Body of pancreas (tissue), 4 donors: ENCODE results near the gene TMEM243.

ENCODE experiments used
- POLR2A ChIP-seq, 3 donors: fragments of 450-650 bp; IDR thresholded peaks; one replicate each; pipeline ENCODE4 v1.6.1; 2016; ENCODE audit warnings: antibody characterized with exemption in 3 of 3, mild to moderate bottlenecking in 2 of 3
- TF ChIP-seq, protein P1 (sequence below), 7 experiments: fragments of 450-650 bp in 4 of 7; fragments of 200-600 bp in 3 of 7; sonication (generic) in 3 of 7; IDR thresholded peaks; one replicate each; pipeline ENCODE4 v1.5.1; 2016 to 2019; ENCODE audit warnings: antibody characterized with exemption in 7 of 7

DNA sequence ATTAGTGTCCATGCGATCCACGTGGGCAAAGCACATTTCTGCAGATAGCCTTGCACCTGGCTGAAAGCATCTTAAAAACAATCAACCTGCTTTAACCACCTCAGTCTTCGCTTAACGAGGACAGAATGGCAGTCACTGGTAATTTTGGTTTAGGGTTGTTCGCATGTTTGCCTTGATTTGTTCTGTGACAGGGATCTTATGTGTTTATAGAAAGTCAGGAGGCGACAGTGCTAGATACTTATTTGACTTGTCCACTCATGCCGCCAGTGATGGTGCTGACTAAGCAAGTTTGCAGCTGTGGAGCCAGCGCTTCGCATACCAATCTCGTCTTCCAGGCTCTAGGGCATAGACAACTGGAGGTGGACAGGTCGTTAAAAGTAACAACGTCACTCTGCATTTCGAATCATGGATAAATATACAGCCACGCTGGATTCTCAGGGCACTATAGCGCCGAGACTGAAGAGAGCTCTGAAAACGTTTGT, 1.2 kb upstream of the TMEM243 start:
- TF ChIP-seq, protein P1, sequence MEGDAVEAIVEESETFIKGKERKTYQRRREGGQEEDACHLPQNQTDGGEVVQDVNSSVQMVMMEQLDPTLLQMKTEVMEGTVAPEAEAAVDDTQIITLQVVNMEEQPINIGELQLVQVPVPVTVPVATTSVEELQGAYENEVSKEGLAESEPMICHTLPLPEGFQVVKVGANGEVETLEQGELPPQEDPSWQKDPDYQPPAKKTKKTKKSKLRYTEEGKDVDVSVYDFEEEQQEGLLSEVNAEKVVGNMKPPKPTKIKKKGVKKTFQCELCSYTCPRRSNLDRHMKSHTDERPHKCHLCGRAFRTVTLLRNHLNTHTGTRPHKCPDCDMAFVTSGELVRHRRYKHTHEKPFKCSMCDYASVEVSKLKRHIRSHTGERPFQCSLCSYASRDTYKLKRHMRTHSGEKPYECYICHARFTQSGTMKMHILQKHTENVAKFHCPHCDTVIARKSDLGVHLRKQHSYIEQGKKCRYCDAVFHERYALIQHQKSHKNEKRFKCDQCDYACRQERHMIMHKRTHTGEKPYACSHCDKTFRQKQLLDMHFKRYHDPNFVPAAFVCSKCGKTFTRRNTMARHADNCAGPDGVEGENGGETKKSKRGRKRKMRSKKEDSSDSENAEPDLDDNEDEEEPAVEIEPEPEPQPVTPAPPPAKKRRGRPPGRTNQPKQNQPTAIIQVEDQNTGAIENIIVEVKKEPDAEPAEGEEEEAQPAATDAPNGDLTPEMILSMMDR (IDR thresholded peaks at IDR 0.05), result no peak
- TF ChIP-seq POLR2A (IDR thresholded peaks at IDR 0.05), result no peak
